HG02623 (cell line): ENCODE measurements around the gene CFTR.
"Not testable (repeated sequence)": the region's sequence is repeated elsewhere in the genome, so short reads cannot be mapped to it uniquely, and the experiment has no call there.

Experiments
- ATAC-seq: cut with Tn5 transposase; IDR thresholded peaks from one replicate; pipeline ENCODE4 v1.9.1; 2021; ENCODE audit warnings: moderate library complexity; ENCODE audit not compliant: unreplicated experiment

Gene CFTR

DNA sequence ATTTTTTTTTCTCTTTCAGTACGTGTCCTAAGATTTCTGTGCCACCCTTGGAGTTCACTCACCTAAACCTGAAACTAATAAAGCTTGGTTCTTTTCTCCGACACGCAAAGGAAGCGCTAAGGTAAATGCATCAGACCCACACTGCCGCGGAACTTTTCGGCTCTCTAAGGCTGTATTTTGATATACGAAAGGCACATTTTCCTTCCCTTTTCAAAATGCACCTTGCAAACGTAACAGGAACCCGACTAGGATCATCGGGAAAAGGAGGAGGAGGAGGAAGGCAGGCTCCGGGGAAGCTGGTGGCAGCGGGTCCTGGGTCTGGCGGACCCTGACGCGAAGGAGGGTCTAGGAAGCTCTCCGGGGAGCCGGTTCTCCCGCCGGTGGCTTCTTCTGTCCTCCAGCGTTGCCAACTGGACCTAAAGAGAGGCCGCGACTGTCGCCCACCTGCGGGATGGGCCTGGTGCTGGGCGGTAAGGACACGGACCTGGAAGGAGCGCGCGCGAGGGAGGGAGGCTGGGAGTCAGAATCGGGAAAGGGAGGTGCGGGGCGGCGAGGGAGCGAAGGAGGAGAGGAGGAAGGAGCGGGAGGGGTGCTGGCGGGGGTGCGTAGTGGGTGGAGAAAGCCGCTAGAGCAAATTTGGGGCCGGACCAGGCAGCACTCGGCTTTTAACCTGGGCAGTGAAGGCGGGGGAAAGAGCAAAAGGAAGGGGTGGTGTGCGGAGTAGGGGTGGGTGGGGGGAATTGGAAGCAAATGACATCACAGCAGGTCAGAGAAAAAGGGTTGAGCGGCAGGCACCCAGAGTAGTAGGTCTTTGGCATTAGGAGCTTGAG is at the start of gene CFTR:
TSS of gene CFTR (plus strand) at position 801 of the 830 bp plus-strand sequence. CDS start 70 bp downstream, outside the sequence.
- no peak for ATAC-seq

DNA sequence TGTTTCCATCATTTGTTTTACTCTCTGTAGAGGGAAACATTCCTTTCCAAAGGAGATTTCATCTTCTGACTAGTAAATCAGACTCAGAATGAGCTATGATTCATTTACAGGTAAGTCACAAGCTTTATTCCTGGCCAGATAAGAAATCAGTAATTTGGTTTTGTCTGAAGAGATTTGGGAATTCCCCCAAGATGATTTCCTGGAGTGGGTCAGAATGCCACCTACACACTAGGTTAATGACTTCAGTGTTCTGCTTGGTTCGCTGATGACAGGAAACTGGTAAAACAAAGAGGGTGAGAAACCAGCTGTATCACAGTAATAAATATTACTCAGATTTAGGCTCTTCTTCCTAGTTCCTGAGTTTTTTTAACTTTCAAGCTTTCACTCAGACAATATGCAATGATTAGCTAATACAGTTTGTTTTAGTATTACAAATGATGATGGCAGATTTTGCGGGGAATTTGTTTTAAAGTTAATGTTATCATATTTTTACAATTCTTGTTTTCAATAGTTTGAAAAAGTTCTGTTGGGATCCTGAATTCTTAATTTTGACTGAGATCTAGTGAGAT is 44.3 kb upstream of the CFTR start:
- ATAC-seq: peak; percentile 96

DNA sequence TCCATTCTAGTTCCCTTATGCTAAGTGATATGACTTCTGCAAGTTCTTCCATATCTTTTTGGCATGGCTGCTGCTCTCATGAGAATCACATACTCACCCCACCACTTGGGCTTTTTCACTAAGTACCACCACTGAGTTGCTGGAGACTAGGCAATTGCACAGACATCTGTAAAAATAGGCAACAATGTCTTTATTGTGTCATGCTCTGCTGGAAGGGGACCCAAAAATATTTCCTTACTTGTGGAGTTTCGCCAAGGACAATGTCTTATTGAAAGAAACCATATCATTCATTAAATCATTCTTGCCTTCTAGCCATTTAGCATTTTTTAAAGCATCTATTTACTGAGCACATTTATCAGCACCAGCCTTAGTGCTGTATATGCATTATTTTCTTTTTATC is 35.2 kb upstream of the CFTR start:
- no peak for ATAC-seq

DNA sequence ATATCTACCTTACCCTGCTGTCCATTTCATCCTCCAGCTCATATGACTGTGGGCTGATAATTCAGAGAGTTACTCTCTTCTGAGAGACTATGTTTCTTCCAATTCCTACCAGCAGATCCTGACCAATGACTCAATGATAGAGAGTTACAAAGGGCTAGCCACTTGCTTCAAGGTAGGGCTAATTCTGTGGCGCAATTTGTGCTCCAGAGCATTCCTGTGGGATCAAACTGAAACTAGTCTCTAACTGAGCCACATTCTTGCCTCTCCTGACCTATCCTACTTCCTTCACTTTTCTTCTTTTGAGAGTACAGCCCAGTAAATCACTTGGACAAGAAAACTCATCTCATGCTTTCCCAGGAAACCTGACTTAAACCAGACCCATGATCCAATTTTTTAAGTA is 34.6 kb upstream of the CFTR start:
- no peak for ATAC-seq

DNA sequence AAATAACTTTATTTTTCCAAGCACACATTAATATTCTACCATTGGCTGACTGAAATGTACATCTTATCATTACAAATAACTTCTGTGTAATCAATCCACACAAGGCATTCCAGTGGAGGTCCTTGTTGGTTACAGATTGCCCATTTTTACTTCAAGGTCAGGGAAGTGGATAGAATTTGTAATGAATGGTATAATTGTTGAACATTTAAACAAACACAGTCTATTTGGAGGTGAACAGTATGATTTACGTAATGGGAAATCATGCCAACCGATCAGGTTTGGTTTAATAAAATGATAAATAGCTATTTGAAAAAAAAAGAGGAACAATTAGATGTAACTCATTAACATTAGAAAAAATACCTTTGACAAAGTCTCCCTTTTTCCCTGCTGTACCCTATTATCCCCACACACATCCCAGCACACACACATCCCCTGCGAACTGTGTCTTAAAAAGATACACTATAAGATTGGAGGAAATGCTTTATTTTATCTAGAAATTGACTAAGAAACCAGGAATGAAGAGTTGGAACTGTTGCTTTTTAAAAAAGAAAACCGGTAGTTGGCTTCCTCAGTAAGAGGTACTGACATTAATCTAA is 33.5 kb upstream of the CFTR start:
- no peak for ATAC-seq

DNA sequence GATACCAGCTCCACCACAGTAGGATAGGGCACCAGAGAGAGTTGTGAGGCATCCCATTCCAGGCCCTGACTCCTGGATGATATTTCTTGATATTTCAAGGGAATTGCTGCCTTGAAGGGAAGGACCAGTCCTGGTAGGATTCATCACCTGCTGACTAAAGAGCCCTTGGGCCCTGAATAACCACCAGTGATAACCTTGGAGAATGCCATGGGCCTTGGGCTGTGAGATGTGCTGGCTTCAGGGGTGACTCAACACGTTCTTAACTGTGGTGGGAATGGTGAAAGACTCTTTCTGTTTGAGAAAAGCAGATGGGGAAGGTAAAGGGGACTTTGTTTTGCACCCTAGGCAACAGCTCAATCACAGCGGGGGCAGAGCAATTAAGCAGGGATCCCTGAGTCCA is 31.2 kb upstream of the CFTR start:
- no peak for ATAC-seq

DNA sequence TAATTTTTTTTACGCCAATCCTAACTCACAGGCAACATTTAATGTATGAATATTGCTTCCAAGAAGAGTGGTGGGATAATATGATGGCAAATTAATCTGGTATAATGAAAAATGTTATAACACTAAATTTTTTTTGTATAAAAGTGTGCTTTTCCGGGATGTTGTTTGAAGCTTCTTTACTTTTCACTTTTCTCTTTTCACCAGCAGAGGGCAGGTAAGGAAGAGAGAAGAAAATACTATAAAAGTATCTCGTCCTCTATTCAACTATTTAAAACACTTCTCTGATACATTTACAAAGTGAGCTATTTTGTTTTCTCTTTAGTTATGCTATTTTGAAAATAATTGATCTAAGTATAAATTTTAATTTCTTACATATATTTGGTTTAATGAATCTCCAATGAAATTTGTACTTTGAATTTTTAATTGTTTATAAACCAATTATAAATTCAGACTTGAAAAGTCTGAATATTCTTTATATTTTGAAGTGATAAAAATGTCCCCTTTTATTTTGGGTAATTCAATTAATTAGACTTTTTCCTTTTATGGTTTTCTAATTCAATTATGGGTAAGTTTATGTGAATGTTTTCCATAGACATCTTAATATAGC is 20.7 kb upstream of the CFTR start:
- ATAC-seq: no peak

DNA sequence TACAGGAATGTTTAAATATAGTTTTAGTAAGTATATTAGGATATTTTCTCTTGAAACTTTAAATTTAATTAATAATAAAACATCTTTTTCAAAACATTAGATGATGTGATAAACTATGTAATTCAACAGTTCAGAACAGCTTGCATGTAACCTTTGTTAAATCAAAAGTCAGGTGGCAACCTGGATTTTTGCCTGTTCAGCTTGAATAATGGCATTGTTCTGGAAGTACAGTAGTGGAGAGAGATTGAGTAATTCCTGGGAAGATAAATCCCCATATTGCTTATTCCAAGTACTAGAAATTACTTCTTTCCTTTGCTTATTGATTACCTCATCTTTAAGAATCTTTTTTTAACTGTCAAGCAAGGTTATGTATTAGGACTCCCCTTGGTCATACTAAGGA is 20.1 kb upstream of the CFTR start:
- no peak for ATAC-seq

DNA sequence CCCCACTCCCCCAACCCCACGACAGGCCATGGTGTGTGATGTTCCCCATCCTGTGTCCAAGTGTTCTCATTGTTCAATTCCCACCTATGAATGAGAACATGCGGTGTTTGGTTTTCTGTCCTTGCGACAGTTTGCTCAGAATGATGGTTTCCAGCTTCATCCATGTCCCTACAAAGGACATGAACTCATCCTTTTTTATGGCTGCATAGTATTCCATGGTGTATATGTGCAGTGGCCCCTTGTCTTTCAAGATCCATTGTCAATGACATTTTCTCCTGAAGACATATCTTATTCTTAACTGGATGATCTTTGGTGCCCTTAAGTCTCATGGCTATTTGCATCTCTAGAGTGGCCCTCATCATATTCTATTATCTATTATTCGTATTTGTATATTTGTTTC is 19.0 kb upstream of the CFTR start:
- not testable (repeated sequence) for ATAC-seq

DNA sequence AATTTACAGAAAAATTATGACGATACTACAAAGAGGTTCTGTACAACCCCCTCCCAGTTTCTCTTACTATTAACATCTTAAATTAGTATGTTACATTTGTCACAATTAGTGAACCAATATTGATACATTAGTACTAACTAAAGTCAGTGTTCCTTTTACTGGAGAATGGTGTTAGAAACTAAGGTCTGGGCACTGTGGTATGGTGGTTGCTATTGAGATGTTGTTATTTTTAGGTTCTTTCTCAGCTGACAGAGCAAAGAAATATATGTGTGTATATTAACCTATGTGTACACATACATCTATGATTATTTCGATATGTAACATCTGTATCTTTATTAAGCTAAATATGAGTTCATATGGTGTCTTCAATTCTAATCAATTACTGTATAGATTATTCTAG is 11.7 kb upstream of the CFTR start:
- ATAC-seq: no peak

DNA sequence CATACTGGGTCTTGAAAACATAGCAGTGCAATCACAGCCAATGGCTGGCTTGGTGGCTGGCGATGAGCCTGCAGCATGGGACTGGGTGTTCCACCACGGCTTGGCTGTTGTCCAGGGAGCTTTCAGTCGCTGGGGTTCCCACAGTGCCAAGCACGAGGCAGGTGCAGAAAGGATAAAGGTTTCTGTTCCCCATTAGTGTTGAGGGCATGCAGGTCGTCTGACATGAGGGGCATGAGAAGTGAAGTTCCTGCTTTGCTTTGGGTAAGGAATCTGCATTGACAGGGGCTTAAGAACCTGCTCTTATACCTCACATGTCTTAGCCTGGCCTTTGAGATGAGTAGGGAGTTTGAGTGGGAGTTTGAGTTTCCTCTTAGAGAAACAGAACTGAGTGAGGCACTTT is 9.0 kb upstream of the CFTR start:
- peak; percentile 57 for ATAC-seq

DNA sequence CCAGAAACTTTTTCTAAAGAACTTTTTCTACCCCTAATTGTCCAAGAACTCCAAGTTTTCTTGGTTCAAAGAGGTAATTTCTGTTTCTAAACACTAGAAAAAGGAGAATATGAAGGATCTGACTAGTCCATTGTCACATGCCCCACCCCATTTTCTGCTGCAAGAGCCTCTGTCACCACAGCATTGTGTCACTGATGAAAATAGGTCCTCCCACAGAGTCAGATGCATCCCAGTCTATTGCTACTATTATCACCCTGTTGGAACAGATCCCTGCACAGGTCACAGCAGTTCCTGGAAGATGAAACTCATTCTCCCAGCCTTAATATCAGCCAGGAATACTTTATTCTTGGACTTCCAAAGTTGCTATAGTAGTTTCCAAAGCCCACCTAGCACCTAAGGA is 7.5 kb upstream of the CFTR start:
- no peak for ATAC-seq

DNA sequence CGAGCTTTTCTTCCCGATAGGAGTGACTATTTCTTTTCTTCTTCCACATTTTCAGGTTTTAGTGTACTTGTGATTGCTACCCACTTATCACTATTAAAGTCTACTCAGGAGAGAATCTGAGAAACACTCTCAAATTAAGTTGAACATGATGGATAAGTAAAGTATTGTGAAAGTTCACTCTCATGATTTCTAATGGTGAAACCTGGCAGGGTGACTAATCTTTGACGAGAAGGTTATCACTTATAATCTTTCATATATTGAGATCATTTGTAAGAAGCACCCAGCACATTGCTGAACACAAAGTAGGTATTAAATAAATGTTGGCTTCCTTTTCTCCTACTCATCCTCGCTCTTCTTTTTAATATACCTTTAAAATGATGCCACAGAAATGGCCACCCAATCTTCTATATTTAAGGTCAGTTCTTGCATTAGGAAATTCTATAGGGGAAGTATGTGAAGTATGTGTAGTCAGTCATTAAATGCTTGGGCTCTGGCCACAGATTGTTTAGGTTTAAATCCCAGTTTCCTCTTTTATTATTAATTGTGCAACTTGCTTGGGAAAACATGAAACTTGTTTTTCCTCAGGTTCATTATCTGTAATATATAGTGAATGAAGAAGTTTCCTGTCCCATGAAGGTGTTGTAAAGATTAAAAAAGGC is 3.1 kb upstream of the CFTR start:
- ATAC-seq: no peak

DNA sequence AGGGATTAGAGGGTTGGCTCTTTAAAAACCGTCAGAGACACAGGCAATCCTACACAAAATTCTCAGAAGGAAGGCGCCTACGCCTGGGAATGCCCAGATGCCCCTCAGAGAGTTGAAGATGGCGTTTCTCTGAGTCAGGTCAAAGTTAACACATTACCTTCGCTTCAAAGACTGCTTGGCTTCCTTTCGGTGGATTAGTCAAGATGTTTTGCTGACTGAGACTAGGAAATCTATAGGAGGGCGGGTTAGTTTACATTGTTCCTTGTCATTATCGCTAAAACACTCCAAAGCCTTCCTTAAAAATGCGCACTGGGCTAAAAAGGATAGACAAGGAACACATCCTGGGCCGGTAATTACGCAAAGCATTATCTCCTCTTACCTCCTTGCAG is 995 bp upstream of the CFTR start:
- ATAC-seq: no peak

DNA sequence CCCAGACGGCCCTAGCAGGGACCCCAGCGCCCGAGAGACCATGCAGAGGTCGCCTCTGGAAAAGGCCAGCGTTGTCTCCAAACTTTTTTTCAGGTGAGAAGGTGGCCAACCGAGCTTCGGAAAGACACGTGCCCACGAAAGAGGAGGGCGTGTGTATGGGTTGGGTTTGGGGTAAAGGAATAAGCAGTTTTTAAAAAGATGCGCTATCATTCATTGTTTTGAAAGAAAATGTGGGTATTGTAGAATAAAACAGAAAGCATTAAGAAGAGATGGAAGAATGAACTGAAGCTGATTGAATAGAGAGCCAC is 184 bp downstream of the CFTR start:
- no peak for ATAC-seq

DNA sequence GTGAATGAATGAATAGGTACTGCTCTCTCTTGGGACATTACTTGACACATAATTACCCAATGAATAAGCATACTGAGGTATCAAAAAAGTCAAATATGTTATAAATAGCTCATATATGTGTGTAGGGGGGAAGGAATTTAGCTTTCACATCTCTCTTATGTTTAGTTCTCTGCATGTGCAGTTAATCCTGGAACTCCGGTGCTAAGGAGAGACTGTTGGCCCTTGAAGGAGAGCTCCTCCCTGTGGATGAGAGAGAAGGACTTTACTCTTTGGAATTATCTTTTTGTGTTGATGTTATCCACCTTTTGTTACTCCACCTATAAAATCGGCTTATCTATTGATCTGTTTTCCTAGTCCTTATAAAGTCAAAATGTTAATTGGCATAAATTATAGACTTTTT is 1.2 kb downstream of the CFTR start:
- no peak for ATAC-seq

DNA sequence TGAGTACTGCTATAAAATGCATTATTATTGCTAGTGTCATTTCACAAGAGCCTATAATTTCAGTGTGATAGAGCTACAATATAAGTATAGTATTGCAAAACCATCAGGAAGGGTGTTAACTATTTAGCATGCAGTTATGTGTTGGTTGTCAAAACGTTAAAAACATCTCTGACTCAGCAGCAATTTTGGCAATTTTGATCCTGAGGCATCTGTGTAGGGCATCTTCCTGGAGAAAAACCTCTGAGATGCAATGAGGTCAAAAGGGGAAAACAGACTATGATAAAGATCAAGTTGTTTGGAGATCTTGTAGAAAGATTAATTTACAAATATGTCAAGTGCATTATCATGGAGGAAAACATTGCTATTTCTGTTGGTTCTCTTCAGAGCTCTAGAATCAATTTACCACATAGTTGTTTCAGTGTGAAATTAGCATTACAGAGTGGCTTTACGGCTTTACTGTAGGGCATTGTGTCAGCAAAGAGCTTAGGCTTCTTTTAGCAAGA is 5.3 kb downstream of the CFTR start:
- ATAC-seq: no peak

DNA sequence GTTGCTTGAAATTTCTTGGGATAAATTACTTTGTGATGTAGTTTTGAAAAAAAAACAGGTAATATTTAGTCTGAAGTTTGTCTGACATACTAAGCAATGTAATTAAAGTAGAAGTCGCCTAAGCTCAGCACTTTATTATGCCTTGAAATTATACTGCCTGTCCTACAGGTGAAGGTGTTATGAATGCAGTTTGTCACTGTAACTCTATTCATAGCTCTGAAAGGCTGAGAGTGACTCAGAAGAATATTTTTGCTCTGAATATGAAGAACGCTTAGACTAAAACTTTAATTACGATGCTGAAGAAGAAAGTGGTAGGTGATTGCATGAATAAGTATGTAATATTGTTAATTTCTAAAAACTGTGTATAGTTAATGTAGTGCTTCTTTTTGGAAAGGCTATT is 9.2 kb downstream of the CFTR start:
- no peak for ATAC-seq

DNA sequence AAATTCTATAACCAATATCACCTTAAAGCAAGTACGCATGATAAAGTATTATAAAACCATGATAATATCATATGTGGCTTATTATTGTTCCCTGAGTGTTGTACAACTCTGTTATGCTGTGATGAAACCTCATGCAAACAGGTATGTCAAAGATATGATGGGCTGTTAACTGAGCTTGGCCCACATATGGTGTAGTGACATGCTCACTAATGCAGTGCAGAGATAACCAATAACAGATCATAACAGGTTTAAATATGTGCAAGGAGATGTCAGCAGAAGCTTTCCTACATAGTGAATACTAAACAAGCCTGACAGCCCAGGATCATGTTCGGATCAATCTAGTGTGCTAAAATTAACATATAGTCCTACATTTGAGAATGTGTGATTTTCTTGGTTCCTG is 9.6 kb downstream of the CFTR start:
- no peak for ATAC-seq

DNA sequence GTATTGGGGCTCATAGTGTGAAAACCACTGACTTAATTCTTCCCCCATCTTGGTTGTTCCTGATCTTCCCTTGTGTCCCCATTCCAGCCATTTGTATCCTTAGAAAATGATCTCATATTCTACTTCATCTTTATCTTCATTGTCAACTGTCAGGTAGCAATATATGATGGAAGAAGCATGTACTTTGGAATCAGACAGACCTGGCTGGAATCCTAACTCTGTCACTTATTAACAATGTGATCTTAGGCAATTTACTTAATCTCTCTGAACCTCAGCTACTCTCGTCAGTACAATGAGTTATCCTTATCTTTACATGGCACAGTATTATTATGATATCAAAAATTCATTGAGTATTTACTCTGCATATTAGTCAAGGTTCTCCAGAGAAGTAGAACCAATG is 10.1 kb downstream of the CFTR start:
- no peak for ATAC-seq

DNA sequence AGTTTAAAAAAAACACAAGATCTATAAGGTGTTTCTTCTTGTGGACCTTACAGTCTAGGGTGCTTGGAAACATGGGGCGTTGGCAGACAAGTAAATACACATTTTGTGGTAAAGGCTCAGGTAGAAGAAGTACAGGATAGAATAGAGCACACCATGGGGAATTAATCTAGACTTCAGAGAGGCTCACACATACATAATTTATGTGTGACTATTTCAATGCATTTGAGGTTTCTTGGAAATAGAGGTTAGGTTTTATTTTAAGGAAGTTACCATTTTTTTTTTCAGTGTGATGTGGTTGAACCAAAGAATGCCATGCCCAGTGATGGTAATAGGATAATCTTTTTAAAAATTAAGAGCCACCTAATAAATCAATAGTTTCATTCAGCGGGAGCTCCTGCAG is 12.8 kb downstream of the CFTR start:
- no peak for ATAC-seq

DNA sequence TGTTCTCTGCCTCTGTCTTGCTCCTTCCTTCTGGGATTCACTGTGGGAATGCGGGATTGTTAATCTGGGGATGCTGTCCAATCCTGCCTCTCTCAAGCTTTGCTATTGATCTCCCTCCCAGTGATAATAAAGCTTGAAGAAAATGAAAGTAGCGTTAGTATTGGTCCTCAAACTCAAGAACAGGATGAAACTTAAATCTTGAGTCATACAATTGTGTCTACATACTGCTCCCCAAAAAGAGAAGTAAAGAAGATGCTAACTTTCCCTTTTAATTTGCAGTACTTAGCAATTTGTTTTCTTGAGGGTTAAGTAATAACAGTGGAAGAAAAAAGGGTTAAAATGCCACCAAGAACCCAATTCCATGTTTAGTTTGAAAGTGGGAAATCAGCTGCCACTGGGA is 13.6 kb downstream of the CFTR start:
- ATAC-seq: no peak
